HL-60 (cell line): ENCODE measurements around the gene AHI1.

Experiments
- GABPA ChIP-seq: IDR thresholded peaks from 2 replicates; pipeline ENCODE4 v1.6.1; 2012; ENCODE audit warnings: low read depth
- POLR2AphosphoS5 ChIP-seq: IDR thresholded peaks from 2 replicates; pipeline ENCODE4 v1.6.1; 2012; ENCODE audit warnings: low read depth
- REST ChIP-seq: IDR thresholded peaks from 2 replicates; pipeline ENCODE4 v1.6.1; 2012; ENCODE audit warnings: low read depth; ENCODE audit not compliant: insufficient replicate concordance
- SPI1 ChIP-seq: IDR thresholded peaks from 2 replicates; pipeline ENCODE4 v1.6.1; 2012; ENCODE audit warnings: low read depth, mild to moderate bottlenecking, borderline replicate concordance
- TF ChIP-seq, protein P1 (sequence below): IDR thresholded peaks from one replicate; pipeline ENCODE4 v1.5.1; 2011; ENCODE audit warnings: low read length, control low read depth, inconsistent platforms; ENCODE audit not compliant: insufficient read depth

- TF ChIP-seq, protein P1, sequence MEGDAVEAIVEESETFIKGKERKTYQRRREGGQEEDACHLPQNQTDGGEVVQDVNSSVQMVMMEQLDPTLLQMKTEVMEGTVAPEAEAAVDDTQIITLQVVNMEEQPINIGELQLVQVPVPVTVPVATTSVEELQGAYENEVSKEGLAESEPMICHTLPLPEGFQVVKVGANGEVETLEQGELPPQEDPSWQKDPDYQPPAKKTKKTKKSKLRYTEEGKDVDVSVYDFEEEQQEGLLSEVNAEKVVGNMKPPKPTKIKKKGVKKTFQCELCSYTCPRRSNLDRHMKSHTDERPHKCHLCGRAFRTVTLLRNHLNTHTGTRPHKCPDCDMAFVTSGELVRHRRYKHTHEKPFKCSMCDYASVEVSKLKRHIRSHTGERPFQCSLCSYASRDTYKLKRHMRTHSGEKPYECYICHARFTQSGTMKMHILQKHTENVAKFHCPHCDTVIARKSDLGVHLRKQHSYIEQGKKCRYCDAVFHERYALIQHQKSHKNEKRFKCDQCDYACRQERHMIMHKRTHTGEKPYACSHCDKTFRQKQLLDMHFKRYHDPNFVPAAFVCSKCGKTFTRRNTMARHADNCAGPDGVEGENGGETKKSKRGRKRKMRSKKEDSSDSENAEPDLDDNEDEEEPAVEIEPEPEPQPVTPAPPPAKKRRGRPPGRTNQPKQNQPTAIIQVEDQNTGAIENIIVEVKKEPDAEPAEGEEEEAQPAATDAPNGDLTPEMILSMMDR, result no peak
- TF ChIP-seq REST (no peak), POLR2AphosphoS5 (no peak), SPI1 (no peak), GABPA (no peak)
Measured at GRCh38 chr6:135390458-135390857, 107.1 kb downstream of the AHI1 start.
